ENCODE measurements around the gene PPDPF. TPM values are rescaled to one million over a fixed set of nuclear protein-coding genes. Genes with fewer than 3 reads are reported as not detected.

PPDPF gene
- total RNA-seq, 1 experiment from 2014 or later, result 245 TPM

- peak overlapping the region; percentile 89; the same call in 1 of the 2 replicates for H3K4me3 ChIP-seq (ENCODE audit: low read length)
- H3K79me2 ChIP-seq (ENCODE audit: low read length), result no peaks in the 10 kb centered on the region
- no peaks in the 10 kb centered on the region for H3K9me2 ChIP-seq (replicated peaks; ENCODE audit: low read length)
- H3K9me3 ChIP-seq (ENCODE audit: low read length), result no peaks in the 10 kb centered on the region
- no peak for DNase-seq
- H4K20me1 ChIP-seq (ENCODE audit: low read length), result no peaks in the 10 kb centered on the region
- H2AFZ ChIP-seq (ENCODE audit: low read length), result peak overlapping the region; percentile 99; the same call in 1 of the 2 replicates
- H3K27ac ChIP-seq (ENCODE audit: low read length), result no peak overlapping the region
- H3K4me1 ChIP-seq (ENCODE audit: insufficient read depth, low read length), result peaks cover 7% of the 10 kb centered on the region
- H3K27me3 ChIP-seq (ENCODE audit: low read length), result no peaks in the 10 kb centered on the region
- no peak for ATAC-seq
- H3F3A ChIP-seq (ENCODE audit: low read length, unreplicated experiment), result no peaks in the 10 kb centered on the region
- no peak overlapping the region; the same call in 1 of the 2 replicates for H3K9ac ChIP-seq (ENCODE audit: low read length)
- TF ChIP-seq EZH2 (IDR thresholded peaks at IDR 0.05; ENCODE audit: low read length, unreplicated experiment) (no peak), CTCF (conservative IDR thresholded peaks at IDR 0.05; ENCODE audit: low read depth, low read length) (no peak), EZH2phosphoT487 (IDR thresholded peaks at IDR 0.05; ENCODE audit: borderline replicate concordance, low read length) (no peak)
- intact Hi-C loops (cut with micrococcal nuclease), result no loop called here
- CTCF ChIA-PET, result no interaction called here
- H3K36me3 ChIP-seq (ENCODE audit: low read depth, low read length), result no peaks in the 10 kb centered on the region
- H3K4me2 ChIP-seq (ENCODE audit: low read length), result peak overlapping the region; percentile 100
- no TSS peak for BruUV-seq (replicated peaks)
- POLR2A ChIA-PET (ENCODE audit: unreplicated experiment), result no interaction called here
Observed at GRCh38 chr20:63554361-63555278, 34.1 kb downstream of the PPDPF start.

GRCh38 chr20:63555661-63556381 is 35.3 kb downstream of the PPDPF start:
- intact Hi-C loops (cut with micrococcal nuclease), result no loop called here
- no peak overlapping the region for H2AFZ ChIP-seq (ENCODE audit: low read length)
- H3K79me2 ChIP-seq (ENCODE audit: low read length), result no peaks in the 10 kb centered on the region
- TF ChIP-seq CTCF (conservative IDR thresholded peaks at IDR 0.05; ENCODE audit: low read depth, low read length) (no peak), EZH2phosphoT487 (IDR thresholded peaks at IDR 0.05; ENCODE audit: borderline replicate concordance, low read length) (no peak), EZH2 (IDR thresholded peaks at IDR 0.05; ENCODE audit: low read length, unreplicated experiment) (no peak)
- ChIA-PET CTCF (interaction anchor here (0.6 kb wide), 1 partner anchor 418 kb away, joined by 8 read pairs; no protein-coding TSS in a partner anchor), POLR2A (ENCODE audit: unreplicated experiment) (no interaction called here)
- ATAC-seq, result no peak
- no peaks in the 10 kb centered on the region for H4K20me1 ChIP-seq (ENCODE audit: low read length)
- BruUV-seq (replicated peaks), result no TSS peak
- no peak overlapping the region for H3K27ac ChIP-seq (ENCODE audit: low read length)
- no peak overlapping the region for H3K9ac ChIP-seq (ENCODE audit: low read length)
- H3K36me3 ChIP-seq (ENCODE audit: low read depth, low read length), result peaks cover 4% of the 10 kb centered on the region; the same call in 1 of the 2 replicates
- no peaks in the 10 kb centered on the region for H3K9me3 ChIP-seq (ENCODE audit: low read length)
- H3K4me3 ChIP-seq (ENCODE audit: low read length), result no peak overlapping the region
- DNase-seq, result no peak
- no peaks in the 10 kb centered on the region for H3K27me3 ChIP-seq (ENCODE audit: low read length)
- H3K9me2 ChIP-seq (replicated peaks; ENCODE audit: low read length), result no peaks in the 10 kb centered on the region
- H3F3A ChIP-seq (ENCODE audit: low read length, unreplicated experiment), result no peaks in the 10 kb centered on the region
- no peak overlapping the region for H3K4me2 ChIP-seq (ENCODE audit: low read length)
- peaks cover 7% of the 10 kb centered on the region for H3K4me1 ChIP-seq (ENCODE audit: insufficient read depth, low read length)
